Measurements from ENCODE around the gene MAP4. TPM values are rescaled to one million over a fixed set of nuclear protein-coding genes. Genes with fewer than 3 reads are reported as not detected.
"Not testable (repeated sequence)": the region's sequence is repeated elsewhere in the genome, so short reads cannot be mapped to it uniquely, and the experiment has no call there.

Gene MAP4, protein sequence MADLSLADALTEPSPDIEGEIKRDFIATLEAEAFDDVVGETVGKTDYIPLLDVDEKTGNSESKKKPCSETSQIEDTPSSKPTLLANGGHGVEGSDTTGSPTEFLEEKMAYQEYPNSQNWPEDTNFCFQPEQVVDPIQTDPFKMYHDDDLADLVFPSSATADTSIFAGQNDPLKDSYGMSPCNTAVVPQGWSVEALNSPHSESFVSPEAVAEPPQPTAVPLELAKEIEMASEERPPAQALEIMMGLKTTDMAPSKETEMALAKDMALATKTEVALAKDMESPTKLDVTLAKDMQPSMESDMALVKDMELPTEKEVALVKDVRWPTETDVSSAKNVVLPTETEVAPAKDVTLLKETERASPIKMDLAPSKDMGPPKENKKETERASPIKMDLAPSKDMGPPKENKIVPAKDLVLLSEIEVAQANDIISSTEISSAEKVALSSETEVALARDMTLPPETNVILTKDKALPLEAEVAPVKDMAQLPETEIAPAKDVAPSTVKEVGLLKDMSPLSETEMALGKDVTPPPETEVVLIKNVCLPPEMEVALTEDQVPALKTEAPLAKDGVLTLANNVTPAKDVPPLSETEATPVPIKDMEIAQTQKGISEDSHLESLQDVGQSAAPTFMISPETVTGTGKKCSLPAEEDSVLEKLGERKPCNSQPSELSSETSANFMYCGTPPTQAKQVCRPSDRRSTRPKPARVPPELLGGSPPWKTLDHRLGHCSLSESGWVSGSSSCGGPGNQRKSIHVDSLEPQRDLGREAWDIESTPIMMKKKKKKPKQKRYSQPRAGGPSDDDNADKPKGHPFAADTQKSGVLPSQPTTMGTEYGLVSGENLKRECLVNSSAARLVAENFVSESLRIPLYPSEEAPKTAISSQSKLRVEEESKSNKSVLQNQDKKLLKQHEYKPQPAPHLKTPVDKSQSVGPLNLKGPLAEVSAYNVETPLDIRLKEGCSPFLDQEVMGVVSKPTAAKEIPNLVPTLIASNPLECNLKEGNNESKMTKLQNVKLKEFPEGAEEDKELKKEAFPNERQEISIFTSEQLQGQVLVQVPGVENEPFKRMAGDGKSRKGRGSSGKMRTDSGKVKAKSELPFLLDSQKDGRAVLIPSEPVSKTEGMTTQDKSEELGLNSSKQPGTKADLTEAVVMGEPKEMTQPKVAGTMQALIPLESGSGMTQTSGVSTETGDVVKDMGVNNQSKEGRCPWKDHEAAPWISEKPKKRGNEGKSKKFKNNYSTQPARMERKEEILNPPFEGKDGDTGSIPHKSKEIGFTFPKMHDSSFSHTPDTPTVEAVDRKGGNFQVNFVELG (N-terminal part only)
- 100 to 1,000 TPM; 239 to 338 (median 284) TPM for total RNA-seq

DNA sequence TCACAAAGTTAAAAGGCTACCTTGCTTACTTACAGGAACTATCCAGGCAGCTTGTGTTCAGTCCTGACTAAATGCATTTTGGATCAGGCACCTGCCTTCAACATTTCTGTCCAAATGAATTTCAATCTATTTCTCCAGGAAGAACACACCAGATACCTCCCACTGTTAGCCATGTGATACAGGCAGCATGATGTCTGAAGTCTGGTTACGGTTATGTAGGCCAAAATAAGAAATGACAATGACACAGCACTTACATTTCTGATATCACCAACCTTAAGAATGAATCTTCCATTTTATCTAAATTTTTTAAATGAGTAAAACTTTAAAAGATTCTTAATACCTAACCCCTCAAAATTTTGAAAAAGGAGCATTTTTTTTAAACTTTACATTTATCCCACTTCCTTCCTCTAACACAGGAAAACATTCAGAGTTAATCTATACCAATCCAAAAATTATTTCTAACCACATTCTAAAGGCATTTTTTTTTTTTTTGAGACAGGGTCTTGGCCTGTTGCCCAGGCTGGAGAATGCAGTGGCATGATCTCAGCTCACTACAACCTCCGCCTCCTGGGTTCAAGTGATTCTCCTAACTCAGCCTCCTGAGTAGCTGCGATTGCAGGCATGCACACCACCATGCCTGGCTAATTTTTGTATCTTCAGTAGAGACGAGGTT lies at the start of gene MAP4:
MAP4 (minus strand) TSS at position 116 of the 673 bp plus-strand sequence. CDS start 17,556 bp downstream, outside the sequence.
- no peaks in the 10 kb centered on the region for H3K36me3 ChIP-seq
- H3K4me3 ChIP-seq, result no peak within 1 kb of the TSS
- 36% methylated on average over 4 of the region's 4 CpGs for WGBS
- H3K27me3 ChIP-seq, result no peaks in the 10 kb centered on the region
- H3K4me1 ChIP-seq, result peaks cover 65 to 83% (median 75%) of the 10 kb centered on the region in 4 donors
- DNase-seq (ENCODE audit: extremely low spot score), result no peak
- TF ChIP-seq EP300 (IDR thresholded peaks at IDR 0.05) (no peak), POLR2AphosphoS5 (IDR thresholded peaks at IDR 0.05) (no peak)
- no peaks in the 10 kb centered on the region for H3K9me3 ChIP-seq
- intact Hi-C loops (cut with DNase I), result no loop called here
- H3K27ac ChIP-seq (replicated peaks in 1 of 4), result peak within 1 kb of the TSS; percentile 8 to 81 (median 78)

DNA sequence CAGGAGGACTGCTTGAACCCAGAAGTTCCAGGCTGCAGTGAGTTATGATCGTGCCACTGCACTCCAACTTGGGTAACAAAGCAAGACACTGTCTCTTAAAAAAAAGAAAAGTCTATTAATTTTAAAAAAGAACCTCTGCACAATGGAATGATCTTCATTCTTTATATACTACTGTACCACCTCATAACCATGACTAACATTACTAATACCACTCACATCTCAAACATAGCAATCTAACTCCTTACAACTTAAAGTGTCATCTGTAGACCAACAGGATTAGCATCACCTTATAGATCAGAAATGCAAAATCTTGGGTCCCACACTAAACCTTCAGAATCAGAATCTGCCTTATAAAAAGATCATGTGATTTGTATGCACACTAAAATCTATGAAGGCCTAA lies 48.8 kb upstream of the MAP4 start:
- 91% methylated on average over 1 of the region's 1 CpG for WGBS
- Histone ChIP-seq H3K4me3 (no peak overlapping the region), H3K4me1 (peaks cover 25 to 60% (median 35%) of the 10 kb centered on the region in 4 donors), H3K27me3 (no peaks in the 10 kb centered on the region), H3K36me3 (peaks cover 0 to 5% (median 1%) of the 10 kb centered on the region in 4 donors), H3K9me3 (no peaks in the 10 kb centered on the region), H3K27ac (replicated peaks in 1 of 4) (no peak overlapping the region)
- TF ChIP-seq POLR2A (IDR thresholded peaks at IDR 0.05; ENCODE audit: low read depth) (no peak), POLR2AphosphoS5 (IDR thresholded peaks at IDR 0.05) (no peak), EP300 (IDR thresholded peaks at IDR 0.05) (no peak)
- TF ChIP-seq, protein P1, sequence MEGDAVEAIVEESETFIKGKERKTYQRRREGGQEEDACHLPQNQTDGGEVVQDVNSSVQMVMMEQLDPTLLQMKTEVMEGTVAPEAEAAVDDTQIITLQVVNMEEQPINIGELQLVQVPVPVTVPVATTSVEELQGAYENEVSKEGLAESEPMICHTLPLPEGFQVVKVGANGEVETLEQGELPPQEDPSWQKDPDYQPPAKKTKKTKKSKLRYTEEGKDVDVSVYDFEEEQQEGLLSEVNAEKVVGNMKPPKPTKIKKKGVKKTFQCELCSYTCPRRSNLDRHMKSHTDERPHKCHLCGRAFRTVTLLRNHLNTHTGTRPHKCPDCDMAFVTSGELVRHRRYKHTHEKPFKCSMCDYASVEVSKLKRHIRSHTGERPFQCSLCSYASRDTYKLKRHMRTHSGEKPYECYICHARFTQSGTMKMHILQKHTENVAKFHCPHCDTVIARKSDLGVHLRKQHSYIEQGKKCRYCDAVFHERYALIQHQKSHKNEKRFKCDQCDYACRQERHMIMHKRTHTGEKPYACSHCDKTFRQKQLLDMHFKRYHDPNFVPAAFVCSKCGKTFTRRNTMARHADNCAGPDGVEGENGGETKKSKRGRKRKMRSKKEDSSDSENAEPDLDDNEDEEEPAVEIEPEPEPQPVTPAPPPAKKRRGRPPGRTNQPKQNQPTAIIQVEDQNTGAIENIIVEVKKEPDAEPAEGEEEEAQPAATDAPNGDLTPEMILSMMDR (IDR thresholded peaks at IDR 0.05), result no peak
- no peak for DNase-seq (ENCODE audit: extremely low spot score)
- intact Hi-C loops (cut with DNase I), result no loop called here

DNA sequence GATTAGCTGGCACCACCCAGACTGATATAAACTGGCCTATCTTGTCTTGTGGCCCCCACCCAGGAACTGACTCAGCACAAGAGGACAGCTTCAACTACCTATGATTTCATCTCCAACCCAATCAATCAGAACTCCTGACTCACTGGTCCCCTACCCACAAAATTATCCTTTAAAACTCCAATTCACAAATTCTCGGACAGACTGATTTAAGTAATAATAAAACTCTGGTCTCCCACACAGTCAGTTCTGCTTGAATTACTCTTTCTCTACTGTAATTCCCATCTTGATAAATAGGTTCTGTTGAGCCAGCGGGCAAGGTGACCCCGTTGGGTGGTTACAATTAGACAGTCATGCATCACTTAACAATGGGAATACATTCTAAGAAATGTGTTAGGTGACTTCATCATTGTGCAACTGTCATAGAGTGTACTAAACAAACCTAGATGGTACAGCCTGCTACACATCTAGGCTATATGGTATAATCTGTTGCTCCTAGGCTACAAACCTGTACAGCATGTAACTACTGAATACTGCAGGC lies 48.1 kb upstream of the MAP4 start:
- TF ChIP-seq POLR2A (IDR thresholded peaks at IDR 0.05; ENCODE audit: low read depth), result no peak
- Histone ChIP-seq H3K4me3 (no peak overlapping the region), H3K4me1 (peaks cover 23 to 56% (median 37%) of the 10 kb centered on the region in 4 donors), H3K27ac (replicated peaks in 1 of 4) (no peak overlapping the region), H3K36me3 (peaks cover 0 to 5% (median 0%) of the 10 kb centered on the region in 4 donors), H3K27me3 (no peaks in the 10 kb centered on the region), H3K9me3 (no peaks in the 10 kb centered on the region)
- 85% methylated on average over 3 of the region's 3 CpGs for WGBS
- no peak for DNase-seq (ENCODE audit: extremely low spot score)
- intact Hi-C loops (cut with DNase I), result no loop called here

DNA sequence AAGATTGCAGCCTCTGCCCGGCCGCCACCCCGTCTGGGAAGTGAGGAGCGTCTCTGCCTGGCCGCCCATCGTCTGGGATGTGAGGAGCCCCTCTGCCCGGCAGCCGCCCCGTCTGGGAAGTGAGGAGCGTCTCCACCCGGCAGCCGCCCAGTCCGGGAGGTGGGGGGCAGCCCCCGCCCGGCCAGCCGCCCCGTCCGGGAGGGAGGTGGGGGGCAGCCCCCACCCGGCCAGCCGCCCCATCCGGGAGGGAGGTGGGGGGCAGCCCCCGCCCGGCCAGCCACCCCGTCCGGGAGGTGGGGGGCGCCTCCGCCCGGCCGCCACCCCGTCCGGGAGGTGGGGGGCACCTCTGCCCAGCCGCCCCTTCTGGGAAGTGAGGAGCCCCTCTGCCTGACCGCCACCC lies 45.4 kb upstream of the MAP4 start:
- peaks cover 23 to 47% (median 33%) of the 10 kb centered on the region in 4 donors for H3K4me1 ChIP-seq
- H3K36me3 ChIP-seq; H3K4me3 ChIP-seq; H3K27ac ChIP-seq (replicated peaks in 1 of 4); H3K9me3 ChIP-seq; H3K27me3 ChIP-seq; intact Hi-C loops (cut with DNase I); DNase-seq (ENCODE audit: extremely low spot score): not testable (repeated sequence)
- WGBS, result no CpG with 5 or more reads among the region's 33 CpGs

DNA sequence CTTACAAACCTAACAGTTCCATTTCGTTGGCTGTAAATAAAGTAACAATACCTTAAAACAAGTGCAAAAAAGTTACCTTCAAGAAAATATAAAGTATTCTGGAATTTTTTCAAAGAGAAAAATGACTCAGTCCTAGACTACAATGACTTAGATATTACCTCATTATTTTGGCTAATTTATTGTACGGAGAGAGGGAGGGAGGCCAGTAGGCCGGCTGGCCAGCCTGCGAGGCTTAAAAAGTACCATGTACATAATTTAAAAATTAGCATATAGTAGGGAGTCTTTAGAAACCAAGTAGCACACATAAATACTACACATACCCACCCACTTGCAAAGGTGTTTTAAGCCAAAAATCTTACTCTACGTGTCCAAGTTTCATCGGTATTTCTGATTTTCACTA lies 41.9 kb upstream of the MAP4 start:
- Histone ChIP-seq H3K9me3 (no peaks in the 10 kb centered on the region), H3K27me3 (no peaks in the 10 kb centered on the region), H3K36me3 (no peaks in the 10 kb centered on the region), H3K4me3 (no peak overlapping the region), H3K27ac (replicated peaks in 1 of 4) (no peak overlapping the region), H3K4me1 (peaks cover 18 to 33% (median 27%) of the 10 kb centered on the region in 4 donors)
- intact Hi-C loops (cut with DNase I), result no loop called here
- no peak for DNase-seq (ENCODE audit: extremely low spot score)
- TF ChIP-seq EP300 (IDR thresholded peaks at IDR 0.05) (no peak), POLR2A (IDR thresholded peaks at IDR 0.05; ENCODE audit: low read depth) (no peak), POLR2AphosphoS5 (IDR thresholded peaks at IDR 0.05) (no peak)
- TF ChIP-seq, protein P1 (IDR thresholded peaks at IDR 0.05), result no peak
- 65% methylated on average over 6 of the region's 6 CpGs for WGBS

All from esophagus muscularis mucosa (tissue), 4 donors.